Measurements from ENCODE around the gene TRIM34.

GRCh38 chr11:5610446-5610845, 14.4 kb upstream of the TRIM34 start:
- TF ChIP-seq CTCF (IDR thresholded peaks at IDR 0.05) (no peak), POLR2A (IDR thresholded peaks at IDR 0.05) (no peak)

Data from thyroid gland (tissue), 4 donors.